Fibroblast of skin of left quadriceps (primary cell): ENCODE measurements around the gene INTS1.

Experiments
- DNase-seq, 2 experiments: peaks; one replicate each; pipeline ENCODE4 v3.0.0-alpha.2; 2013; ENCODE audit warnings: low read depth in 2 of 2

The INTS1 gene

GRCh38 chr7:1503816-1504775 is at the start of gene INTS1:
Gene INTS1 (minus strand): TSS chr7:1504389. CDS start chr7:1503960, 429 bp downstream.
- peak; percentile 72 to 73 for DNase-seq

- no peak for DNase-seq
Measured at GRCh38 chr7:1553512-1554210, 49.5 kb upstream of the INTS1 start.

GRCh38 chr7:1552200-1552599 is 48.0 kb upstream of the INTS1 start:
- no peak for DNase-seq

GRCh38 chr7:1550846-1551155 is 46.6 kb upstream of the INTS1 start:
- DNase-seq, result no peak

GRCh38 chr7:1550005-1550845 is 46.0 kb upstream of the INTS1 start:
- no peak for DNase-seq

- DNase-seq, result no peak
Measured at GRCh38 chr7:1549357-1550004, 45.3 kb upstream of the INTS1 start.

GRCh38 chr7:1548944-1549343 is 44.8 kb upstream of the INTS1 start:
- DNase-seq, result no peak

GRCh38 chr7:1548438-1548831 is 44.2 kb upstream of the INTS1 start:
- DNase-seq, result no peak

GRCh38 chr7:1547777-1548437 is 43.7 kb upstream of the INTS1 start:
- DNase-seq, result no peak

- DNase-seq, result no peak
Measured at GRCh38 chr7:1546909-1547776, 43.0 kb upstream of the INTS1 start.

- no peak for DNase-seq
Measured at GRCh38 chr7:1546274-1546908, 42.2 kb upstream of the INTS1 start.

GRCh38 chr7:1545417-1546246 is 41.4 kb upstream of the INTS1 start:
- DNase-seq, result no peak

- DNase-seq, result no peak
Measured at GRCh38 chr7:1544896-1545416, 40.8 kb upstream of the INTS1 start.

GRCh38 chr7:1544178-1544895 is 40.1 kb upstream of the INTS1 start:
- DNase-seq, result no peak

- no peak for DNase-seq
Measured at GRCh38 chr7:1543826-1544177, 39.6 kb upstream of the INTS1 start.

- no peak for DNase-seq
Measured at GRCh38 chr7:1542841-1543747, 38.9 kb upstream of the INTS1 start.

GRCh38 chr7:1542329-1542728 is 38.1 kb upstream of the INTS1 start:
- DNase-seq, result no peak
